ENCODE results near the gene NRP1. TPM values are rescaled to one million over a fixed set of nuclear protein-coding genes. Genes with fewer than 3 reads are reported as not detected.

NRP1 gene
- total RNA-seq, 2 experiments from 2014 or later = 1.6 to 1.7 TPM

DNA sequence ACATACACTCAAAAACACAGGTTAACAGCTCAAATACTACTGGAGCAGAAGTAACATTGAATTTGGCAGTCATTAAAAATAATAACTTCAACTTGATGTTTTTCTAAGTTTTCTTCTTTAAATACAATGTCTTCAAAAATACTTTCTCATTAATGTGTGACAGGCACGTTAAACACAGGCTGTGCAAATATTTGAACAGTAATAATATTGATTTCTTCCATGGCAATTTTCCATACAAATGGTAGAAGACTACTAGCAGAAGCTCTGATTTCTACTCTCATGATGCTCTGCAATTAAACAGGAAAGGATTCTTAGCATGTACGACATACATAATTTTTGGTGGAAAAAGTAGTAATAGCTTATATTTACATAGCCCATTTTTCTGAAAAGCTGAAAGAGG lies 47.4 kb downstream of the NRP1 start:
- ATAC-seq (ENCODE audit: low read depth) = no peak
- no peak overlapping the region for H3K27ac Mint-ChIP-seq
- POLR2A ChIA-PET = no interaction called here
- no peaks in the 10 kb centered on the region for H3K9me3 Mint-ChIP-seq
- no peaks in the 10 kb centered on the region for H3K36me3 Mint-ChIP-seq
- peaks cover 15% of the 10 kb centered on the region for H3K27me3 Mint-ChIP-seq
- no peak for DNase-seq
- H3K4me3 Mint-ChIP-seq = no peak overlapping the region
- H3K4me1 Mint-ChIP-seq = no peaks in the 10 kb centered on the region

DNA sequence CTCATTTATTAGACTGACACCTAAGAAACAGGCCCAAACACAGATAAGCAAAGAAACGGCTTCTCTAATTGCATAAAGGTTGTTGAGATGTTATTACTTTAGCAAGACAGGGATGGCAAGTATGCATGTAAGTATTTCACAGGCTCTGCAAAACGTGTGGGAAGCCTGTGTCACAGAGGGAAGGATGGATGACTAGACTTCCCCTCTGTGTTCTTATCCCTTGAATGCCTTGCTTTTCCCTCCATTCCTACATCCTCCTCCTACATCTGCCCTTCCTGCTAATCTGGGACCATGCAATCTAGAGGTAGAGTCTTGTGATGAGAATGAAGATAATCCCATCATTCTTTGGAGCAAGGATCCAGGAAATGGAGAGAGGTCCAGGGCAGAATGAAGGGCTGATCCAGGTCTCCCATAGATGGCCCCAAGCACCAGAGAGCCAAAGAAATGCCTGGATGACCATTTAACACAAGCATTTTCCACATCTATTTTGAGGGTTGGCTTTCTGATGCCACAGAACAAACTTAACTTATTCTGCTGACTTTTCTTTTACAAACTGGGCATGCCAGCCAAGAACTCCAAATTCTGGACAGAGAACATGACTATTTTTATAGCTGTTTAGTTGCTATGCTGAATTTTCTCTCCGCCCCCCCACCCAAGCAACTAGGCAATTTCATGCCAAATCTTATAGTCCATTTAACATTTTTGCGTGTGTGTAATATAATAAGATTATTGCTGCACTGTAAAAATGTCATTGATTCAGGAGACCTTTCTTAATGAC lies 48.1 kb downstream of the NRP1 start:
- Mint-ChIP-seq H3K9me3 (no peaks in the 10 kb centered on the region), H3K27ac (no peak overlapping the region), H3K27me3 (peaks cover 17% of the 10 kb centered on the region), H3K36me3 (no peaks in the 10 kb centered on the region), H3K4me1 (no peaks in the 10 kb centered on the region), H3K4me3 (no peak overlapping the region)
- DNase-seq (no peak), ATAC-seq (ENCODE audit: low read depth) (no peak)
- POLR2A ChIA-PET = no interaction called here

- no peak overlapping the region for H3K27ac Mint-ChIP-seq
- no peaks in the 10 kb centered on the region for H3K4me1 Mint-ChIP-seq
- ATAC-seq (ENCODE audit: low read depth) (no peak), DNase-seq (no peak)
- no peak overlapping the region for H3K4me3 Mint-ChIP-seq
- peaks cover 17% of the 10 kb centered on the region for H3K27me3 Mint-ChIP-seq
- no peaks in the 10 kb centered on the region for H3K9me3 Mint-ChIP-seq
- POLR2A ChIA-PET = no interaction called here
- H3K36me3 Mint-ChIP-seq = no peaks in the 10 kb centered on the region
Observed at GRCh38 chr10:33284945-33285344, 49.5 kb downstream of the NRP1 start.

GRCh38 chr10:33279811-33280602 lies 54.5 kb downstream of the NRP1 start:
- POLR2A ChIA-PET = no interaction called here
- DNase-seq = no peak
- H3K4me3 Mint-ChIP-seq = no peak overlapping the region
- H3K27ac Mint-ChIP-seq = no peak overlapping the region
- peaks cover 15% of the 10 kb centered on the region for H3K27me3 Mint-ChIP-seq
- no peak for ATAC-seq (ENCODE audit: low read depth)
- H3K9me3 Mint-ChIP-seq = no peaks in the 10 kb centered on the region
- H3K4me1 Mint-ChIP-seq = no peaks in the 10 kb centered on the region
- no peaks in the 10 kb centered on the region for H3K36me3 Mint-ChIP-seq

- POLR2A ChIA-PET = no interaction called here
- Mint-ChIP-seq H3K4me1 (no peaks in the 10 kb centered on the region), H3K36me3 (no peaks in the 10 kb centered on the region), H3K27me3 (peaks cover 15% of the 10 kb centered on the region), H3K27ac (no peak overlapping the region), H3K9me3 (no peaks in the 10 kb centered on the region), H3K4me3 (no peak overlapping the region)
- no peak for ATAC-seq (ENCODE audit: low read depth)
- DNase-seq = no peak
Observed at GRCh38 chr10:33279276-33279675, 55.2 kb downstream of the NRP1 start.

- H3K9me3 Mint-ChIP-seq = no peaks in the 10 kb centered on the region
- no peak overlapping the region for H3K4me3 Mint-ChIP-seq
- no peaks in the 10 kb centered on the region for H3K4me1 Mint-ChIP-seq
- no peak overlapping the region for H3K27ac Mint-ChIP-seq
- no peak for ATAC-seq (ENCODE audit: low read depth)
- peaks cover 6% of the 10 kb centered on the region for H3K27me3 Mint-ChIP-seq
- POLR2A ChIA-PET = no interaction called here
- no peaks in the 10 kb centered on the region for H3K36me3 Mint-ChIP-seq
- DNase-seq = no peak
Observed at GRCh38 chr10:33278198-33278597, 56.3 kb downstream of the NRP1 start.

- DNase-seq (no peak), ATAC-seq (ENCODE audit: low read depth) (no peak)
- no peak overlapping the region for H3K4me3 Mint-ChIP-seq
- H3K27me3 Mint-ChIP-seq = peaks cover 7% of the 10 kb centered on the region
- POLR2A ChIA-PET = no interaction called here
- H3K9me3 Mint-ChIP-seq = no peaks in the 10 kb centered on the region
- H3K36me3 Mint-ChIP-seq = no peaks in the 10 kb centered on the region
- H3K27ac Mint-ChIP-seq = no peak overlapping the region
- H3K4me1 Mint-ChIP-seq = no peaks in the 10 kb centered on the region
Observed at GRCh38 chr10:33277135-33277536, 57.3 kb downstream of the NRP1 start.

- ATAC-seq (ENCODE audit: low read depth) (no peak), DNase-seq (no peak)
- H3K9me3 Mint-ChIP-seq = no peaks in the 10 kb centered on the region
- no peak overlapping the region for H3K4me3 Mint-ChIP-seq
- POLR2A ChIA-PET = no interaction called here
- no peaks in the 10 kb centered on the region for H3K4me1 Mint-ChIP-seq
- H3K36me3 Mint-ChIP-seq = no peaks in the 10 kb centered on the region
- peaks cover 10% of the 10 kb centered on the region for H3K27me3 Mint-ChIP-seq
- H3K27ac Mint-ChIP-seq = no peak overlapping the region
Observed at GRCh38 chr10:33276282-33276923, 58.1 kb downstream of the NRP1 start.

DNA sequence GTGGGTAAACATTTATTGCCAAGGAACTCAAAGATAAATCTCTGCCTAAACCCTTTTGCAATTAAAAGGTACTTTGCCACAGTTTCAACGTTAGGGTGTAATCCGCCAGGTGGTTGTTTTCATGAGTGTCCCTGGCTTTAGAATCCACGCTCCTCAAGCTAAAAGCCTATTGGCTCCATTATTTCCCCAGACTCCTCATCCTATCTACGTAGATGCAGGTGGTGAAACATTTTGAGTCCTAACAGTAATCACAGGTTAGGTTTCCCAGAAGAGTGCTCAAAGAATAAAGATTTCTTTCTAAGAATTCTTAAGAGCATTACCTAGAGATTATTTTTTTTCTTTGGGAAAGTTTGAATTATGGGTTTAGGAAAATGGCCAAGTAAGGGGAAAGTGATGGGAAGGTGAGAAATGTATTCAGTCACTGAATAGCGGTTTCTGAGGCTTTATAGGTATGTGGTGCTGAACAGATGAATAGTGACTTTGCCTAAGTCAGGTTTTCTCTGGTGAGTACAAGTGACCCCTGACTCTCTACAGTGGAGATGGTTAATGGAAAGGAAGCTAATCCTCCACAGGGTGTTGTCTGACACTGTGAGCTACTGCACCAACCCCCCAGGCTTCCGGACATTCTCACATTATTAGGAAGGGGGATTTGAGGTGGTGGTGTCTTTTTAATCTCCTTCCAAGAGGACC lies 60.2 kb downstream of the NRP1 start:
- ATAC-seq (ENCODE audit: low read depth) (no peak), DNase-seq (no peak)
- Mint-ChIP-seq H3K4me1 (no peaks in the 10 kb centered on the region), H3K9me3 (no peaks in the 10 kb centered on the region), H3K27ac (no peak overlapping the region), H3K4me3 (no peak overlapping the region), H3K36me3 (no peaks in the 10 kb centered on the region), H3K27me3 (peaks cover 11% of the 10 kb centered on the region)
- POLR2A ChIA-PET = no interaction called here

- ATAC-seq (ENCODE audit: low read depth) = no peak
- H3K36me3 Mint-ChIP-seq = no peaks in the 10 kb centered on the region
- H3K4me3 Mint-ChIP-seq = no peak overlapping the region
- no peaks in the 10 kb centered on the region for H3K9me3 Mint-ChIP-seq
- H3K4me1 Mint-ChIP-seq = no peaks in the 10 kb centered on the region
- H3K27ac Mint-ChIP-seq = no peak overlapping the region
- peaks cover 9% of the 10 kb centered on the region for H3K27me3 Mint-ChIP-seq
- DNase-seq = no peak
- POLR2A ChIA-PET = no interaction called here
Observed at GRCh38 chr10:33273295-33274002, 61.0 kb downstream of the NRP1 start.

DNA sequence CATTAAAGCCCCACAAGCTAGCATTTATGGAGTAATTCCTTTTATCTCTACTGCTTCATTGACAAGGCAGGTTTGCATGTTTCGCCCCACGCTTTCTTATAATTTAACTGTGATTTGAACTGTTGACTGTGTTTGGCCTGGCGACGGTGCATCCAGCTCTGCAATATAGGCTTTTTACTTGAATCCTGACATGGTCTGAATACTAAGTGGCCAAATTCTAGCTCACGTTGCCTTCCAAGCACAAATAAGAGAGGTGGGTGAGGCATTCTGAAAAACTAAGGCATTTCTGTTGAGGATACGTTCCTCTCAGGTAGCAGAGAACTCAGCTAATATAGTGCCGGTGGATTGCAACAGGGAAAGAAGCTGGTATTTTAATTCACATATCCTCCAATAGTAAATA lies 61.8 kb downstream of the NRP1 start:
- Mint-ChIP-seq H3K27ac (no peak overlapping the region), H3K4me1 (no peaks in the 10 kb centered on the region), H3K36me3 (no peaks in the 10 kb centered on the region), H3K9me3 (no peaks in the 10 kb centered on the region), H3K4me3 (no peak overlapping the region), H3K27me3 (peaks cover 8% of the 10 kb centered on the region)
- no peak for ATAC-seq (ENCODE audit: low read depth)
- POLR2A ChIA-PET = no interaction called here
- DNase-seq = no peak

- no peak for DNase-seq
- H3K36me3 Mint-ChIP-seq = no peaks in the 10 kb centered on the region
- no peaks in the 10 kb centered on the region for H3K4me1 Mint-ChIP-seq
- H3K27ac Mint-ChIP-seq = no peak overlapping the region
- no peak for ATAC-seq (ENCODE audit: low read depth)
- peaks cover 8% of the 10 kb centered on the region for H3K27me3 Mint-ChIP-seq
- POLR2A ChIA-PET = no interaction called here
- no peak overlapping the region for H3K4me3 Mint-ChIP-seq
- H3K9me3 Mint-ChIP-seq = no peaks in the 10 kb centered on the region
Observed at GRCh38 chr10:33271969-33272583, 62.4 kb downstream of the NRP1 start.

- no peaks in the 10 kb centered on the region for H3K4me1 Mint-ChIP-seq
Observed at GRCh38 chr10:33270971-33271370, 63.5 kb downstream of the NRP1 start.

More at GRCh38 chr10:33270971-33271370, 63.5 kb downstream of the NRP1 start:
- Mint-ChIP-seq H3K9me3 (peaks cover 2% of the 10 kb centered on the region), H3K36me3 (no peaks in the 10 kb centered on the region), H3K27ac (no peak overlapping the region), H3K4me3 (no peak overlapping the region), H3K27me3 (peaks cover 8% of the 10 kb centered on the region)
- ATAC-seq (ENCODE audit: low read depth) (no peak), DNase-seq (no peak)
- POLR2A ChIA-PET = no interaction called here

Data from activated naive CD8-positive, alpha-beta T cell treated with anti-CD3 and anti-CD28 coated beads, Interleukin-2, amount 10 ng/mL, durations not matched to agents 7 days and 5 days (primary cell).